Measurements from ENCODE around the gene UCP3.

The UCP3 gene, protein sequence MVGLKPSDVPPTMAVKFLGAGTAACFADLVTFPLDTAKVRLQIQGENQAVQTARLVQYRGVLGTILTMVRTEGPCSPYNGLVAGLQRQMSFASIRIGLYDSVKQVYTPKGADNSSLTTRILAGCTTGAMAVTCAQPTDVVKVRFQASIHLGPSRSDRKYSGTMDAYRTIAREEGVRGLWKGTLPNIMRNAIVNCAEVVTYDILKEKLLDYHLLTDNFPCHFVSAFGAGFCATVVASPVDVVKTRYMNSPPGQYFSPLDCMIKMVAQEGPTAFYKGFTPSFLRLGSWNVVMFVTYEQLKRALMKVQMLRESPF

DNA sequence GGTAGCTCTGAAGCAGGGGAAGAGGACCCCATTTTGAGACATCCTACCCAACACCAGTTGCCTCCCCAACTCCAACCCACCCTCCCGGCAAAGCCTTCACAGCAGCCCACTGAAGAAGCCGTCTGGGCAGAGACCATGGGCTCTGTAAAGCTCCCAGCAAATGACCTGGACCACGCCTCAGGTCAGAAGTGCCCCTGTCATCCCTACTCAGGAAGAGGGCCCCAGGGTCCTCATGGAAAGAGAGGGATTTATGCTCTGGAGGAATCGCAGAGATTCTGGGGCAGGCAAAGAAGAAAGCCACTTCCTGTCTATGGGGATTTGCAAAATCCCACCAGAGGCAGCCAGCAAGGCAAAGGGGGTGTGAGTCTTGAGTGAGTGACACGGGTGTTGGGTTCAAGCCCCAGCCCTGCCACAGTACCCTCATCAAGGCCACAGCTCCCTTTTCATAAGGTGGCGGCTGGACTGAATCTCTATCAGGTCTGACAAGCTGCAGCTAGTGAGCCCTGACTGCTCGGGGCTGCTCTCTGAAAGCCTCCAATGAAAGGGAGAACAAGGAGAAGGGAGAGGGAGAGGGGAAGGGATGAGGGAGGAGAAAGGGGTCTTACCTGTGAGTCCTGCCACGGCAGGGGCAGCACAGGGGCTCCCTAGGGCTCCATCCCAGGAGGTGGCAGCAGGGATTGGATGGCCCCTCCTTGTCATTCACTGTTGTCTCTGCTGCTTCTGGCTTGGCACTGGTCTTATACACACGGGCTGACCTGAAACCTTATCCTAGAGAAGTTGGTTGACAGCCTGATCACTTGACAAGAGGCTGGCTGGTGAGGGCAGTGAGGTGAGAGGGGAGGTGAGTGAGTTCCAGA lies at the start of gene UCP3:
UCP3 (minus strand) TSS at position 713 of the 857 bp plus-strand sequence. CDS start 2,043 bp downstream, outside the sequence.
- DNase-seq = no peak
- in situ Hi-C loops (cut with MboI; ENCODE audit: low pct_unique_long_range_greater_than_20kb, low sequenced_read_pairs) = no loop called here

DNA sequence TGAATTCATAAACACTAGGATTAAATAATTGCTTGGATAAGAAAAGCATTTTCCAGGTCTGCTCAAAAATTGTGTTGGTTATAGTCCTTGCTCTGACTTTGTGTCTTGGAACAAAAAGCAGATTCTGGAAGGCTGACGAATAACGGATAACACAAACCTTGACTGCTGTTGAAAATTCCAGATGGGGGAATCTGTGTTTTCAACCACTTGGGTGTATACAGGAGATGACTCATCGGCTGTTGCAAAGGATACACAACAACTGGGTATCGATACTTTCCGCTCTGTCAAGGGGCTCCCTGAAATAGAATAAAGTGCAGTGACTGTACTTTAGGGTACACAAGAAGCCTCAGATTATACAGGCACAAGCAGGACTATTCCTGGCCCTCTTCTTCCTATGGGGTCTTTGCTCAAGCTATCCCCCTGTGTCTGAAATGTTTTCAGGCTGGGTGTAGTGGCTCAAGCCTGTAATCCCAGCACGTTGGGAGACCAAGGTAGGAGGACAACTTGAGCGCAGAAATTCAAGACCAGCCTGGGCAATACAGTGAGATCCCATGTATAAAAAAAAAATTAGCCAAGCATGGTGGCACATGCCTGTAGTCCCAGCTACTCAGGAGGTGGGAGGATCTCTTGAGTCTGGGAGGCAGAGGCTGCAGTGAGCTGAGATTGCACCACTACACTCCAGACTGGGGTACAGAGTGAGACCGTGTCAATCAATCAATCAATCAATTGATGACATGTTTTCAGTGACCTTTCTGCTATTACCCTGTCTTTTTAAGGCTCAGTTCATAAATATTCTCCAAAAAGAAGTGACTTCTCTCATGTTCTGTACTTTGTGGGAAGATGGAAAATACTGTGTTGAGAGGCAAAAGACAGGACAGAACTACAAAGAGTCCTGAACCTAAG lies 48.6 kb upstream of the UCP3 start:
- in situ Hi-C loops (cut with MboI; ENCODE audit: low pct_unique_long_range_greater_than_20kb, low sequenced_read_pairs) = no loop called here
- DNase-seq = no peak

DNA sequence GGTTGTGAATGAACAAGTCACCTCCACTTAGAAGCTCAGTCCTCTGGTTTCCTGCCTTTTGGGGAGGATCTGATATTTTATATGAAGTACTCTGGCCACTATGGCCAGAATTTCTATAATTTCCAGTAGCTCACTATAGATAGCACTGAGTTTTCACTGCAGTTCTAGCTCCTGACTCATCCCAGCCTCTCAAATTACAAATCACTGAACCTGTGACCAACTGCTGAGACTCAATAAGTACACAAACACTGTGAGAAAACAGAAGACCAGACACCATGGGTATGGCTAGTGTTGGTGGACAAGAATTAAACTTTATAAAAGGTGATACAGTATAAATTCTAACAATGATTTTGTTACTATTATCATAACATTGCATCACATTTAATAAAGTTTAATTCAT lies 47.1 kb upstream of the UCP3 start:
- in situ Hi-C loops (cut with MboI; ENCODE audit: low pct_unique_long_range_greater_than_20kb, low sequenced_read_pairs) = no loop called here
- DNase-seq = no peak

DNA sequence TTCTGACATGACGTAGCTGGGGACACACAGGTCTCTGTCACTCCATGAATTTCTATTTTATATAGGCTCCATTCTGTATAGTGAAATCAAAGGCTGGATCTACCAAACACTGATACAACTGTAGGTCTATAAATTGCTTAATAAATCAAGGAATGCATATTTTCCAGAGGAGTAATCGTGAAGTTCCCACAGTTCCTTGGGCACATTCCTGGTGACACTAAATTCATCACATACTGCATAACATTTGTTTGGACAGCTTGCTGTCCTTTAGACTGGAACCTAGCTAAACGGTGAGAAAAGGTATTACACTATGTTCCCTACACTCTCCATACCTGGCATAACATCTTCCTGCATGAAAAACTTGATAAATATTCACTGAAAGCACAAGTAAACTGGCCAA lies 41.6 kb upstream of the UCP3 start:
- in situ Hi-C loops (cut with MboI; ENCODE audit: low pct_unique_long_range_greater_than_20kb, low sequenced_read_pairs) = no loop called here
- no peak for DNase-seq

DNA sequence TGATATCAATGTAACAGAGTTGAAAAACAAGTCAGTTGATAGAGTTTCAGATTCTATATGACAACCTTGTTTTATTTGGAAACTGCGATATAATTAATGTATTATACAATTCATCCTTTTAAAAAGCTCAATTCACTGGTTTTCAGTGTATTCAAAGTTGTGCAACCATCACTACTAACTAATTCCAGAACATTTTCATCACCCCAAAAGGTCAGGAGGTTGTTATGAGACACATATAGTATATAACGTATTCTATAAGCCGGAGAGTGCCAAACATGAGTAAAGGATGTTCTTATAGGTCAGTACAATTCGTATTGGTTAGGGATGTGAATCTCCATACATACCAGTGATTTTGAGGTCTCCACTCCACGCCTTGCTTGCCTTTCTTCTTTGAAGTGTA lies 40.1 kb upstream of the UCP3 start:
- in situ Hi-C loops (cut with MboI; ENCODE audit: low pct_unique_long_range_greater_than_20kb, low sequenced_read_pairs) = no loop called here

DNA sequence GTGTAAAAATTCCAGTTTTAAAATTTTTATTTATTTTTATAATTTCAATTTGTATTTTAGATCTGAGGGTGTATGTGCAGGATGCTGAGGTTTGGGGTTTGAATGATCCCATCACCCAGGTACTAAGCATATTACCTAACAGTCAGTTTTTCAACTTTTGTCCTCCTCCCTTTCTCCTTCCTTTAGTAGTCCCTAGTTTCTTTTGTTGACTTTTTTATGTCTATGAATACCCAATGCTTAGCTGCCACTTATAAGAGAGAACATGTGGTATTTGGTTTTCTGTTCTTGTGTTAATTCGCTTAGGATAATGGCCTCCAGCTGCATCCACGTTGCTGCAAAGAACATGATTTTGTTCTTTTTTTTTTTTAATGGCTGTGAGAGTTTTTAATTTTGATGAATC lies 35.7 kb upstream of the UCP3 start:
- DNase-seq = no peak
- in situ Hi-C loops (cut with MboI; ENCODE audit: low pct_unique_long_range_greater_than_20kb, low sequenced_read_pairs) = no loop called here

More for the DNA sequence above, 40.1 kb upstream of the UCP3 start:
- DNase-seq = no peak

DNA sequence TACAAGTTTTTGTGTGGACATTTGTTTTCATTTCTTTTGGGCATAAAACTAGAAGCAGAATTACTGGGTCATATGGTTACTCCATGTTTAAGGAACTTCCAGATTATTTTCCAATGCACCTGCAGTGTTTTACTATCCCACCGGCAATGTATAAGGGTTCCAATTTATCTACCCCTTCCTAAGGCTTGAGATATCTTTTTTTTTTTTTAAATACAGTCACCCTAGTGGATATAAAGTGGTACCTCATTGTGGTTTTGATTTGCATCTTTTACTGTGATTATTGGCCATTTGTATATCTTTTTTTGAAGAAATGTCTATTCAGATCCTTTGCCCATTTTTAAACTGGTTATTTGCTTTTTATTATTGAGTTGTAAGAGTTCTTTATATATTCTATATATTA lies 34.6 kb upstream of the UCP3 start:
- in situ Hi-C loops (cut with MboI; ENCODE audit: low pct_unique_long_range_greater_than_20kb, low sequenced_read_pairs) = no loop called here
- no peak for DNase-seq

DNA sequence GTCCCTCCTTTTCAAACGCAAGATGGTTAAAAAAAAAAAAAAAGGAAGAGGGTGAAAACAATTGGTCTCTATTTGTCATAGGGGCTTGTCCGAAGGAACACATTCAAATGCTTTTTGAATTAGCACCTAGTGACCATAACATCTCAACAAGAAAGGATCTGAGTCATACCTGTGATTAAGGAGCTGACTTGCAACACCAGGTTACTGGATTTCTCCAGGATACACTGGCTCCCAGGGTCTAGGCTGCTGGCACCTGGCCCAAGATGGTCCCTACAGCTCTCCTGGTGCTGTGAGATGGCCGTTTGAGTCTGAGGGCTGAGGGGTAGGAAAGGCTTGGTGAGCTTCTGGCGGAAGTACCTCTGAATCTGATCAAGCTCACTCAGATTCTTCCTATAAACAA lies 28.4 kb upstream of the UCP3 start:
- no peak for DNase-seq
- in situ Hi-C loops (cut with MboI; ENCODE audit: low pct_unique_long_range_greater_than_20kb, low sequenced_read_pairs) = no loop called here

DNA sequence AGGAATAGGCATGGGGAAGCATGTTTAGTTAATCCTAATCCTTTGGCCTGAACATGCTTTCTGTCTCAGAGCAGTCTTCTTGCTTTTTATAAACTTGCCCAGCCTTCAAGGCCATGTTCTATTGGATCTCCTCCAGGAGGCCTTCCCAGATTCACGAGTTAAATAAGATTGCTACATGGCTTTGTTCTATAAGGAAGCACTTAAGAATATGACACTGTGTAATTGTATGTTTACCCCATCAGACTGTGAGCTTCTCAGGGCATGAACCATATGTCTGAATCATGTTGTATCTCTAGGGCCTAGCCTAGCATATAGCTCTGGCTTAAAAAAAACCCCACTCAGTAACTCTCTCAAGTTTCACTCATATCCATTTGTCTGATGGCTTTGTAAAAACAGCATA lies 26.4 kb upstream of the UCP3 start:
- in situ Hi-C loops (cut with MboI; ENCODE audit: low pct_unique_long_range_greater_than_20kb, low sequenced_read_pairs) = no loop called here
- no peak for DNase-seq

DNA sequence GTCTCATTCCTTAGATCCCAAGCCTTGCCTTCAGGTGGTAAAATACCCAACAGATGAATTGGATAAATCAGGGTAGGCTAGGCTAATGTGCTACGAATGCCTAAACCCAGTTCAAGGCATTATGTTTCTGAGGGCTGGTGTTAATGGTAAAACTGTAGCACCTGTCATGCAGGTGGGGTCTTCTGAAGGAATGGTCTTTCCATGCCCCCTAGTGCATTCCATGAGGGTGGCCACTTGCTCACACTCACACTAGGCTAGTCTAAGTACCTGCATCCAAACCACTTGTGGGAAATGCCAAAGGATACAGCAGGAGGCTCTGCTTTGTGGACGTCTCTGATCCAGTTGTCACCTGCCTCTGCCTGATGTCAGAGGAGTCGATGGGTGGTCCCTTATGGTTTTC lies 24.2 kb upstream of the UCP3 start:
- DNase-seq = no peak
- in situ Hi-C loops (cut with MboI; ENCODE audit: low pct_unique_long_range_greater_than_20kb, low sequenced_read_pairs) = no loop called here

DNA sequence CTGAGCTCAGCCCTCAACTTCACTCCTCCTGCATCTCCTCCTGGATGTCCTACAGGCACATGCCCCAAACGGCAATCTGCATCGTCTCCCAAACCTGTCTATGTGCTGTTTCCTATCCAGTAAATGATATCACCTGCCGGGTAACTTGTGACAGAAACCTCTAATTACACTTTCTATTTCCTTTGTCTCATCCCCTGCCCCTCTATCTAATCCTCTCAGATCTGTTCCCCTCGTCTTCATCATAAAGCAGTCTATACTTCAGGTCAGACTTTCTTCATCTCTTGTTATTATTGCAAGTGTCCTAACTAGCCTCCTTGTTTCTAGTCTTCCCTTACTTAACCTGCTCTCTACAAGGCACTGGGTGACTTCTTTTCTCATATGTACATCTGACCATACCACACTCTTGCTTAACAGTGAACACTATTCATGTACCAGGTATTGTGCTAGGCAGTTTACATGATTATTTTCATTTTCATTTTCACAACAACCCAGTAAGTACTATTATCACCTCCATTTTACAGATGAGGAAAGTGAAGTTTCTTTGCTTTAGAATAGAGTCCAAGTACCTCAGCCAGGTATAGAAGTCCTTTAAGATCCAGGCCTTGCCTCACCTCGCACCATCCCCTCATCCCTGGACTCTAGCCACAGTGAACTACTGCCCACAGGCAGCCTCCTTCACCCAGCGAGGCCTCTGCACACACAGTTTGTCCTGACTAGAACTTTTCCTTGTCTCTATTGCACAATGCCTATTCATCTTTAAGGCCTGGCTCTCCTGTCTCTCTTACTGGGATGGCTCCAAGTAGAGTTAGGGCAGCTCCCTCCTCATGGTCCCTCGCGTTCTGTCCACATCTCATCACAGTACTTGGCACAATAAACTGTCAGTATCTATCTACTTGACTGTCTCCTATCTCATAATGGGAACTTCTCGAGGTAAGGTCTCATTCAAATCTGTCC lies 22.1 kb upstream of the UCP3 start:
- in situ Hi-C loops (cut with MboI; ENCODE audit: low pct_unique_long_range_greater_than_20kb, low sequenced_read_pairs) = no loop called here
- DNase-seq = no peak

DNA sequence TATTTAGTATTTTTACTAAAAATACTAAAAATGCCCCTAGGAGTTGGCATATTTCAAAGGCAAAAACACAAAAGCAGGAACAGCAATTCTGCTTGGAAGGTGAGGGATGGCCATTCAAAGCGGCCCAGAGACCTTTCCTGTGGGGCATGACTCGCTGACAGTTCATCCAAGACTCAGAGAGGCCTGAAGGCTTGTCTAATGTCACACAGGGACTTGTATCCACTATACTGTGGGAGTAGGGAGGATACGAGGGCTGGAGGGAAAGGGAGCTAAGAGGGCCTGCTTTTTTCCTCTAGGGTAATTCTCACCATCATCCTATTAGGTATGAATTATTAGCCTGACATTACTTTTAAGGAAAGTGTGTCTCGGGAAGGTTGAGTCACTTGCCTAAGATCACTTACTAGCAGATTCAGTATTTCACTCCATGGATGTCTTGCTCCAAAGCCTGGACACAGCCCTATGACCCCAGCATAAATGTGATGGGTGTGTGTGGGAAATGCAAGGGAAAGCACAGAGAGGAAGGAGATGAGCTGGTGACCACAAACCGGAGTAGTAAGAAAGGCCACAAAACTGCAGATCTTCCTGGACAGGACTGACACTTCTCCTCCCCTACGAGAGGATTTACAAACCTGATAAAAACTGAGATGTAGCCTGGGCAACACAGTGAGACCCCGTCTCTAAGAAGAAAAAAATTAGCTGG lies 16.7 kb upstream of the UCP3 start:
- no peak for DNase-seq
- in situ Hi-C loops (cut with MboI; ENCODE audit: low pct_unique_long_range_greater_than_20kb, low sequenced_read_pairs) = no loop called here

DNA sequence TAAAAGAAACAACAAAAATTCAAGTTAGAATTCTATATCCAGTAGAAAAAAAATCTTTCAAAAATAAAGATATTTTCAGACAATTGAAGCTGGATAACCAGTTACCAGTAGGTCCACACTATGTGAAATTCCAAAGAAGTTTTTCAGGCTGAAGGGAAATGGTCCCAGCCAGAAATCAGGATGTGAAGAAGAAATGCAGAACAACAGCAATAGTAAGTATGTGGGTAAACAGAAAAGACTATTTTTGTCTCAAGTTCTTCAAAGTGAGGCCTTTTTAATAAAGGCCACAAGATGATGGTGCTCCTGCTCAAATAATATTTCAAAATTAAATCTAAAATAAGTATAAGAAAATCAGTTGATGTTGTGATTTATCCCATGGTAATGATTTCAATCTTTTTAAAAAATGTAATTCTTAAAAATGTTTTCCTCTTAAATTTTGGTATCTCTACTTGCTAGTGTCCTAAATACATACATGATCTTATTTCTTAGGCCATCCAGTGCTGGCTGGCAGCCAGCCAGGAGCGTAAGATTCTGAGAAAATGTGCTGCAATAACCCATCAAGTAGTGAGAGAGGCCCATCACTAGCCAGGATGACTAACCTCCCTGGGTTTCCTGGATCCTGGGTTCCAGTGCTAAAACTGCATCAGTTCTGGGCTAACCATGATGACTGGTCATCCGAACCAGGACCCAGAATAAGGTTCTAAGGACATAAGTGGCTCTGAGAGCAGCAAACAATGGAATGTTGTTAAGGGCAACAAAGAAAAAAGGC lies 15.6 kb upstream of the UCP3 start:
- no peak for DNase-seq
- in situ Hi-C loops (cut with MboI; ENCODE audit: low pct_unique_long_range_greater_than_20kb, low sequenced_read_pairs) = no loop called here

DNA sequence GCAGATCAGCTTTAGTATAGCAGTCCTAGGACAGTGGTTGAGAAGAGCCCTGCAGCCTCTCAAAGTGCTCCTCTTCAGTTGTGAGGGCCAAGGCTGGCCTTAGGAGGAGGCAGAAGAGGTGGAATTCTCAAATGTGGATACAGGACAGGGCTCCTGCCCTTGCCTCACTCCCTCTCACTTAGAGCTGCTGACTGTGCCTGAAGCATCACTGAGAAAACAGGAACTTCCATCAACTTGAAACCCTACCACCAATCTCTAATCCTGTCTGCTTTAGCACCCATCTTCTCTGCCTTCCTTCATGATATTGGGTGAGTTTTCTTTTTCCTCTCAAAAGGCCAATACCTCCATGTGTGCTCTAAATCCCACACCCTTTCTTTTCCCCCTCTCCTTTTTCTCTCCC lies 14.4 kb upstream of the UCP3 start:
- no peak for DNase-seq
- in situ Hi-C loops (cut with MboI; ENCODE audit: low pct_unique_long_range_greater_than_20kb, low sequenced_read_pairs) = no loop called here

DNA sequence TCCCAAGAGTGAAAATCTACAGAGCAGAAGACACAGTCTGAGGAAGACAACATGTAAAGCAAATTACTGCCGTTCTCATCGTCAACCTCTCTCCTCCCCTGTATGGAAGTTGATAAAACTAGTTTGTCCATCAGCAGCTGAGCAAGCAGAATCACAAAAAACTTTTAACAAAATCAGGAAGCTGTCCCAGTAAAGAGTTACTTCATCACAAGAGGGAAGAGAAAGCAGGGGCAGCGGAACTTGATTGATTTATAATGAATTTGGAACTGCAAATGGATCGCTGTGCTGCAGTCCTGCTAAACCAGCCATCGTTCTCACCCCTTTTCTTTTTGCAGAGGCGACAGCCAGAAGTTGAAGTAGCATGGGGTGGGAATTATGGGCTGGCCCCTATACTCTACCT lies 13.7 kb upstream of the UCP3 start:
- no peak for DNase-seq
- in situ Hi-C loops (cut with MboI; ENCODE audit: low pct_unique_long_range_greater_than_20kb, low sequenced_read_pairs) = no loop called here

DNA sequence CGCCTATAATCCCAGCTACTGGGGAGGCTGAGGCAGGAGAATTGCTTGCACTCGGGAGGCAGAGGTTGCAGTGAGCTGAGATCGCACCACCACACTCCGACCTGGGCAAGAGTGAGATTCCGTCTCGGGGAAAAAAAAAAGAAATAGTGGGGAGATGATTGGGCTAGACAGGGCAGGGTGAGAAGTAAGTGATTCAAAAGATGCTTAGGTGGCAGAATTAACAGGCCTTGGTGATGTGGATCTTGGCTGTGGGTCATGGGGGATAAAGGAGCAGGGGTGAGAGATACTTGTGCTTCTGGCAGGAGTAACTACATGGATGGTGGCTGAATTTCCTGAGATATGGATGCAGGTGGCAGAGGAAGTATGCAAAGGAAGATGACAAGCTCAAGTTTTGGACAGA lies 13.1 kb upstream of the UCP3 start:
- in situ Hi-C loops (cut with MboI; ENCODE audit: low pct_unique_long_range_greater_than_20kb, low sequenced_read_pairs) = no loop called here

DNA sequence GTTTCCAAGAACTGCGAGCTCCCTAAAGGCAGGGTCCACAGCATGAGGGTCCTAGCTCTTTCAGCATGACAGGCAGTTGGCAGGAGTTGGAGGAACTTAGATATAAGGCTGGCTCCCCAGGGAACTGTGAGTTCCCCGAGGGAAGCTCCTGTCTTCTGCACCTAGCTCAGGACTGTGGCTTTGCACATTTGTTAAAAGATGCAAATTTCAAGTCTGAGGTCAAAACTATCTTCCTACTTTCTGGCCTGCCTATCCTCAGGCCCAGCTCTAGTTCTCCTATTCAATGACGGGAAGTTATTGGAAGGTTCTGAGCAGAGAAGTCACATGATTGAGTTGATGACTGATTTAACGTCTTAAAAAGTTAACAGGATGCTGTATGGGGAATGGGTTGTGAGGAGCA lies 11.7 kb upstream of the UCP3 start:
- DNase-seq = peak; percentile 50
- in situ Hi-C loops (cut with MboI; ENCODE audit: low pct_unique_long_range_greater_than_20kb, low sequenced_read_pairs) = no loop called here

More for the DNA sequence above, 13.1 kb upstream of the UCP3 start:
- no peak for DNase-seq

All from KBM-7 (cell line).